ENCODE data around the gene SEMA4D. TPM values are rescaled to one million over a fixed set of nuclear protein-coding genes. Genes with fewer than 3 reads are reported as not detected.
A peak's percentile ranks its signal among the peaks of the same experiment; 100 is the strongest.

The SEMA4D gene
- total RNA-seq, 4 donors from 2014 or later = 31.1 to 59.2 (median 42.1) TPM

DNA sequence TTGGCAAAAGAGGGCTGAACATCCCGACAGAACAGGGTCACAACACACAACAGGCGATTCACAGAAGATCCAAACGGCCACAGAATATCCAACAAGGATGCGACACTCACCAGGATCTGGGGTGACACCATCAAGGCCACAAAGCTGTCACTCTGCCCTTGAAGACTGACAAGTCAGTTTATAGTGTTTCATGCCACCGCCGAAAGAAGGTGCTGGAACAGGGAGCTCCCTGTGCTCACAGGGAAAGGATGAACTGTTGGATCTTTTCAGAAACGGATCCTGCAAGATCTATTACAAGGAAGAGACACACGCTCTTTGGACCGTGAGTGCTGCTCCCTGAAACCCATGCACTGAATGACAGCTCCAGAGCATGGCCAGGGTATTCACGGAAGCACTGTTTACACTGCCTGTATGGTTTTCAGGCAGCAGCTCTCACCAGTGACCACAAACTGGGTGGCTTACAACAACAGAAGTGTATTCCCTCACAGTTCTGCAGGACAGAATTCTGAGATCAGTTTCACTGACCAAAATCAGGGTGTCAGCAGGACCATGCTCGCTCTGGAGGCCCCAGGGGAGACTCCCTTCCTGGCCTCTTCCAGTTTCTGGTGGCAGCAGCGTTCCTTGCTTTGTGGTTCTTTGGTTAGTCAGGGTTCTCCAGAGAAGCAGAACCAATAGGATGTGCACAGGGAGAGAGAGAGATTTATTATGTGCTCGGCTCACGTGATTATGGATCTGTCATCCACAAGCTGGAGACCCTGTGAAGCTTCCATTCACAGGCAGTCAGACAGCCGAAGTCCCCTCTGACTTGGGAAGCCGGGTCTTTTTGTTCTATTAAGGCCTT lies 52.8 kb downstream of the SEMA4D start:
- H3K4me3 ChIP-seq (ENCODE audit: low read depth, poor library complexity, severe bottlenecking) = no peak overlapping the region
- DNase-seq (ENCODE audit: low spot score in 2 of 2) = no peak
- WGBS, 2 donors = 82 to 83% methylated on average over 16 of the region's 16 CpGs
- TF ChIP-seq POLR2A (IDR thresholded peaks at IDR 0.05) = no peak
- no peak for TF ChIP-seq CTCF (IDR thresholded peaks at IDR 0.05)
- intact Hi-C loops (cut with DNase I; ENCODE audit: low total_unique reads) = no loop called here

- peak in 1 of 2 donors; percentile 85 for DNase-seq (ENCODE audit: low spot score in 2 of 2)
- intact Hi-C loops (cut with DNase I; ENCODE audit: low total_unique reads) = no loop called here
- WGBS, 2 donors = 69 to 71% methylated on average over 9 of the region's 9 CpGs
- H3K4me3 ChIP-seq (ENCODE audit: low read depth, poor library complexity, severe bottlenecking) = no peak overlapping the region
- TF ChIP-seq POLR2A (IDR thresholded peaks at IDR 0.05) (no peak), CTCF (IDR thresholded peaks at IDR 0.05) (no peak)
Measured at GRCh38 chr9:89444274-89444673, 53.6 kb downstream of the SEMA4D start.

DNA sequence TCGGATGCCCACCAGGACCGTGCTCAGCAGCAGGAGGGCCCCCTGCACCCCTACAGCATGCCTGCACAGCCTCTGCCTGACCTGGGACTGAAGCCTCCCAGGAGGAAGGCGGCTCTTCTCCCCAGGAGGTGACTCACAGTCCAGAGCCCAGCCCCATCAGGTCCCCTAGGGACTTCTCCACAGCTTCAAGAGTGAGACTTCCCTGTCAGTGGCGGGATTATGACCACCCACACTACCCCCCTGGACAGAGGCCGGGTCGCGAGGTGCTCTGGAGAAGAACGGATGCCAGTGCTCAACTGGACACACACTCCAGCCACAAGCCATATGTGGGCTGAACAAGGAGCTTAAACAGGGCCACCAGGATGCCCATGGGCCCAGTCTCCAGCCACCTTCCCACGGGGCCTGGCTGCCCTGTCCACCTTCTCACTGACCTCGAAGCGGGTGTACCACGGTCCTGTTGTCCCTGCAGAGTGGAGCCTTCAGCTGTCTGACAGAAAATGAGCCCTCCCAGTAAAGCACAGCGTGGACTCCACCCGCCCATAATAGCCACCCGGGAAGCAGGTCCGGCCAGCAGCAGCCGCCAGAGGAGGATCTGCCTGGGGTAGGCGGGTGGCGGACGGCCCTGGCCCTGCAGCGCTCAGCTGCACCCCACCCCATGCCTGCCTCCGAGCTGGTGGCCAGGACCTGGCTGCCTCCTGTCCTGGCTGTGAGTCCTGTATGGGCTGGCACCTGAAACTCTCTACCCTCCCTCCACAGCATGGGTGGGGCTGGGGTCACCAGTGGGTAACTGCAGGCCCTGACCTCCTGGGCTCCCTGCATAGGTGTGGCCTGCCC lies 54.7 kb downstream of the SEMA4D start:
- WGBS, 2 donors = 78 to 92% methylated on average over 18 to 19 of the region's 22 CpGs
- DNase-seq (ENCODE audit: low spot score in 2 of 2) = no peak
- TF ChIP-seq CTCF (IDR thresholded peaks at IDR 0.05) (no peak), POLR2A (IDR thresholded peaks at IDR 0.05) (no peak)
- intact Hi-C loops (cut with DNase I; ENCODE audit: low total_unique reads) = no loop called here
- H3K4me3 ChIP-seq (ENCODE audit: low read depth, poor library complexity, severe bottlenecking) = no peak overlapping the region

DNA sequence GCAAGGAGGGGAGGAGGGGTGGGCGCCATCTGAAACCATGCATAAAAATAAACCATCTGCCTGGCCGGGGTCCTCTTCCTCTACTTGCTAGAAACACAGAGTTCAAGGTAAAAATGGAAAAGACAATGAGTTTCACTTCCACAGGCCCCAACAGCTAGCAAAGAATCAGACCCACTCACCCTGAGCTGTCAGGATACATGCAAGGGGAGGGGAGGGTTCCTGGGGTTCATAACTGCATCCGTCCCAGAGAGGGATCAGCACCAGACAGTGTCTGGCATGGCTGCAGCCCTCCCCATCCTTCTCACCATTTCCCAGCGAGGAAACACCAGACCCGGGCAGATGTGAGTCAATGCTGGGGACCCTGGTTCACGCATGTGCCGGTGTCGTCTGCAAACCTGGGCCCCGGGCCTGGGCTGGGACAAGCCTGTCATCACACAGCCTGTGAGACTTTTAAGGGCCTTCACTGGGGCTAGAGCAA lies 55.4 kb downstream of the SEMA4D start:
- DNase-seq (ENCODE audit: low spot score in 2 of 2) = peak in 1 of 2 donors; percentile 82
- intact Hi-C loops (cut with DNase I; ENCODE audit: low total_unique reads) = no loop called here
- no peak overlapping the region for H3K4me3 ChIP-seq (ENCODE audit: low read depth, poor library complexity, severe bottlenecking)

DNA sequence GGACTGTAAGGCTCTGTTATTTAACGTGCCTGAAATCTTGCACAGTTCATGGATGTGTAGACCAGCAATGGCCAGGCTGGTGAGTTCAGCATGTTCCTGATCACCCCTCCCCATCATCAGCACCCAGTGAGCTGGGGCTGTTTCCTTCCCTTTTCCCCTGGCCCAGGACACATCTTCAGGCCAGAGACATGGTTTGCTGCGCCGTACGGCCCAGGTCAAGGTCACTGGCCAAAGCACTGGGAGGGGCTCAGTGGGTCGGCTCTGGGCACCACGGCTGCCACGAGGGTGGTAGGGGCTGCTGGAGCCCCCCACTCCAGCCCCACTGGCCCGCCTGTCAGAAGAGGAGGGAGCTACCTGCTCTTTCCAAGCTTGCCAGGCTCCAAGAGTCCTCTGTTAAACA lies 55.9 kb downstream of the SEMA4D start:
- intact Hi-C loops (cut with DNase I; ENCODE audit: low total_unique reads) = no loop called here
- DNase-seq (ENCODE audit: low spot score in 2 of 2) = peak in 1 of 2 donors; percentile 82
- TF ChIP-seq POLR2A (IDR thresholded peaks at IDR 0.05) (no peak), CTCF (IDR thresholded peaks at IDR 0.05) (no peak)
- no peak overlapping the region for H3K4me3 ChIP-seq (ENCODE audit: low read depth, poor library complexity, severe bottlenecking)
- 94 to 97% methylated on average over 8 of the region's 8 CpGs for WGBS, 2 donors

More for the DNA sequence above, 55.4 kb downstream of the SEMA4D start:
- TF ChIP-seq CTCF (IDR thresholded peaks at IDR 0.05) = no peak
- no peak for TF ChIP-seq POLR2A (IDR thresholded peaks at IDR 0.05)
- WGBS, 2 donors = 72 to 85% methylated on average over 9 of the region's 9 CpGs
